ENCODE results near the gene RSPH6A.
A peak's percentile ranks its signal among the peaks of the same experiment; 100 is the strongest.
"Not testable (repeated sequence)": the region's sequence is repeated elsewhere in the genome, so short reads cannot be mapped to it uniquely, and the experiment has no call there.

Gene RSPH6A

GRCh38 chr19:45800070-45800553 lies 15.0 kb downstream of the RSPH6A start:
- DNase-seq (ENCODE audit: low read depth) = no peak

GRCh38 chr19:45799541-45799940 lies 15.6 kb downstream of the RSPH6A start:
- DNase-seq (ENCODE audit: low read depth) = not testable (repeated sequence)

- peak; percentile 31 for DNase-seq (ENCODE audit: low read depth)
Observed at GRCh38 chr19:45798995-45799517, 16.1 kb downstream of the RSPH6A start.

- no peak for DNase-seq (ENCODE audit: low read depth)
Observed at GRCh38 chr19:45794627-45795026, 20.5 kb downstream of the RSPH6A start.

- no peak for DNase-seq (ENCODE audit: low read depth)
Observed at GRCh38 chr19:45793876-45794275, 21.2 kb downstream of the RSPH6A start.

GRCh38 chr19:45793178-45793564 lies 21.9 kb downstream of the RSPH6A start:
- no peak for DNase-seq (ENCODE audit: low read depth)

- DNase-seq (ENCODE audit: low read depth) = peak; percentile 99
Observed at GRCh38 chr19:45792470-45793177, 22.5 kb downstream of the RSPH6A start, which contains the start of gene DMWD. Gene DMWD (minus strand): TSS chr19:45792845. CDS start chr19:45792756, 89 bp downstream.

GRCh38 chr19:45791744-45792469 lies 23.2 kb downstream of the RSPH6A start:
- no peak for DNase-seq (ENCODE audit: low read depth)

- no peak for DNase-seq (ENCODE audit: low read depth)
Observed at GRCh38 chr19:45790942-45791341, 24.2 kb downstream of the RSPH6A start.

- no peak for DNase-seq (ENCODE audit: low read depth)
Observed at GRCh38 chr19:45789035-45789786, 25.9 kb downstream of the RSPH6A start.

GRCh38 chr19:45786533-45786894 lies 28.6 kb downstream of the RSPH6A start:
- DNase-seq (ENCODE audit: low read depth) = no peak

GRCh38 chr19:45785781-45786532 lies 29.2 kb downstream of the RSPH6A start:
- DNase-seq (ENCODE audit: low read depth) = no peak

- DNase-seq (ENCODE audit: low read depth) = no peak
Observed at GRCh38 chr19:45785097-45785496, 30.0 kb downstream of the RSPH6A start.

- no peak for DNase-seq (ENCODE audit: low read depth)
Observed at GRCh38 chr19:45784096-45784495, 31.0 kb downstream of the RSPH6A start.

GRCh38 chr19:45782820-45783785 lies 32.0 kb downstream of the RSPH6A start:
- no peak for DNase-seq (ENCODE audit: low read depth)

- DNase-seq (ENCODE audit: low read depth) = no peak
Observed at GRCh38 chr19:45782162-45782691, 32.9 kb downstream of the RSPH6A start, which contains the start of gene DMPK. Gene DMPK (minus strand): TSS chr19:45782490. CDS start chr19:45782352, 138 bp downstream.

GRCh38 chr19:45781214-45782161 lies 33.6 kb downstream of the RSPH6A start:
- DNase-seq (ENCODE audit: low read depth) = no peak

GRCh38 chr19:45780448-45781213 lies 34.5 kb downstream of the RSPH6A start:
- no peak for DNase-seq (ENCODE audit: low read depth)

Measured in activated T-helper 1 cell treated with Interleukin-2 at 50 U/mL for 16 hours (primary cell).